Measurements from ENCODE around the gene PPA1. TPM values are rescaled to one million over a fixed set of nuclear protein-coding genes. Genes with fewer than 3 reads are reported as not detected.
"Not testable (repeated sequence)": the region's sequence is repeated elsewhere in the genome, so short reads cannot be mapped to it uniquely, and the experiment has no call there.

Gene PPA1

DNA sequence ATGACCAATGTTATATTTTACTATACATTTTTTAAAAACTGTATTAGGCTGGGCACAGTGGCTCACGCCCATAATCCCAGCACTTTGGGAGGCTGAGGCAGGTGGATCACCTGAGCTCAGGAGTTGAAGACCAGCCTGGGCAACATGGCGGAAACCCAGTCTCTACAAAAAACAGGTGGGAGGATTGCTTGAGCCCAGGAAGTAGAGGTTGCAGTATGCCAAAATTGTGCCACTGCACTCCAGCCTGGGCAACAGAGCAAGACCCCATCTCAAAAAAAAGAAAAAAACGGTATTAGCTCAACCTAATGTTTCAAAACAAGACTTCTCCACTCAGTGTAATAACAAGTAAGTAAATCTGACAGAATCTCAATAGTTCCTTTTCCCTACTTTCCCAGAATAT is 73.9 kb downstream of the PPA1 start:
- not testable (repeated sequence) for H3K9ac ChIP-seq (ENCODE audit: low read depth, low read length, poor library complexity); H4K91ac ChIP-seq (ENCODE audit: low read depth, low read length, poor library complexity); H3K79me1 ChIP-seq (ENCODE audit: low read depth, low read length); DNase-seq (ENCODE audit: low spot score); H3K27me3 ChIP-seq (ENCODE audit: control insufficient read depth in 3 of 3, insufficient read depth in 3 of 3, low read depth in 1 of 3, low read length in 3 of 3); H3K23ac ChIP-seq (ENCODE audit: low read depth, low read length, poor library complexity); H2BK5ac ChIP-seq (ENCODE audit: low read length); H3K4me1 ChIP-seq (ENCODE audit: control insufficient read depth in 2 of 2, insufficient read depth in 1 of 2, low read depth in 1 of 2, low read length in 2 of 2); H2BK12ac ChIP-seq (ENCODE audit: low read length); H4K8ac ChIP-seq (ENCODE audit: low read depth, low read length); H3K4ac ChIP-seq (ENCODE audit: low read length); H3K14ac ChIP-seq (ENCODE audit: low read length); H2BK120ac ChIP-seq (ENCODE audit: low read depth, low read length); H3K9me3 ChIP-seq (replicated peaks in 1 of 2; ENCODE audit: control insufficient read depth in 2 of 2, insufficient read depth in 1 of 2, low read depth in 1 of 2, low read length in 2 of 2); H2AK5ac ChIP-seq (ENCODE audit: low read depth, low read length); H3K18ac ChIP-seq (ENCODE audit: low read length); H3K4me2 ChIP-seq (ENCODE audit: insufficient read depth, low read length, poor library complexity, severe bottlenecking); H2BK15ac ChIP-seq (ENCODE audit: low read length); H3K4me3 ChIP-seq (ENCODE audit: low read length in 2 of 2); H3K27ac ChIP-seq (replicated peaks; ENCODE audit: low read length); H2AFZ ChIP-seq (ENCODE audit: low read length)
- peaks cover 9 to 97% of the 10 kb centered on the region in 2 donors for H3K36me3 ChIP-seq (replicated peaks in 1 of 2; ENCODE audit: control insufficient read depth in 2 of 2, insufficient read depth in 2 of 2, low read length in 2 of 2)
- WGBS, 2 donors (ENCODE audit: extremely low coverage in 2 of 2, insufficient read length in 2 of 2, insufficient replicate concordance in 1 of 2) = no CpG with 5 or more reads among the region's 3 CpGs

DNA sequence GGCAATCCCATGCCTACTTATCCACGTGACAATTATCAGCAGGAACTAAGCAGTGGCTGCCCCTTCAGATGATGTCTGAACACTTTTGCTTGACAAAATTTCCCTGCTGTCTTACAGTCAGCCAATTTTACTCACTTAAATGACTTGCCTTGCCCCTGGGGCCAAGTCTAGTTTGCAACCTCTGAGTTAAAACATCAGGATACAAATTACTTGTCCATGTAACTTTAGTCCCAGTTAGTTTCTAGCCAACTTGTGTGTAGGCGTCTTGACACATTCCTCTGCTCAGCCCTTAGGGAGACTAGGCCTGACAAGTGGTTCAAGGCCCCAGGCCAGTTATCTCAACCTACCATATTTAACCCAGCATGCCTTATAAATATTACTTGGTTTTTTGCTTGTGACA is 75.1 kb downstream of the PPA1 start:
- Histone ChIP-seq H3K4me3 (ENCODE audit: low read length in 2 of 2) (no peak overlapping the region), H3K79me1 (ENCODE audit: low read depth, low read length) (no peaks in the 10 kb centered on the region), H2AK5ac (ENCODE audit: low read depth, low read length) (no peak overlapping the region), H3K23ac (ENCODE audit: low read depth, low read length, poor library complexity) (no peak overlapping the region), H3K36me3 (replicated peaks in 1 of 2; ENCODE audit: control insufficient read depth in 2 of 2, insufficient read depth in 2 of 2, low read length in 2 of 2) (peaks cover 9 to 97% of the 10 kb centered on the region in 2 donors), H3K4me1 (ENCODE audit: control insufficient read depth in 2 of 2, insufficient read depth in 1 of 2, low read depth in 1 of 2, low read length in 2 of 2) (peaks cover 2 to 7% of the 10 kb centered on the region in 2 donors), H4K8ac (ENCODE audit: low read depth, low read length) (no peak overlapping the region), H2BK5ac (ENCODE audit: low read length) (no peak overlapping the region), H2BK12ac (ENCODE audit: low read length) (no peak overlapping the region), H4K91ac (ENCODE audit: low read depth, low read length, poor library complexity) (no peak overlapping the region), H3K9me3 (replicated peaks in 1 of 2; ENCODE audit: control insufficient read depth in 2 of 2, insufficient read depth in 1 of 2, low read depth in 1 of 2, low read length in 2 of 2) (no peaks in the 10 kb centered on the region), H3K18ac (ENCODE audit: low read length) (no peak overlapping the region), H3K27ac (replicated peaks; ENCODE audit: low read length) (no peak overlapping the region), H3K27me3 (ENCODE audit: control insufficient read depth in 3 of 3, insufficient read depth in 3 of 3, low read depth in 1 of 3, low read length in 3 of 3) (no peaks in the 10 kb centered on the region), H3K4ac (ENCODE audit: low read length) (no peak overlapping the region), H2BK15ac (ENCODE audit: low read length) (no peak overlapping the region), H3K14ac (ENCODE audit: low read length) (no peak overlapping the region), H2BK120ac (ENCODE audit: low read depth, low read length) (no peak overlapping the region), H2AFZ (ENCODE audit: low read length) (no peak overlapping the region), H3K9ac (ENCODE audit: low read depth, low read length, poor library complexity) (no peak overlapping the region), H3K4me2 (ENCODE audit: insufficient read depth, low read length, poor library complexity, severe bottlenecking) (no peak overlapping the region)
- WGBS, 2 donors (ENCODE audit: extremely low coverage in 2 of 2, insufficient read length in 2 of 2, insufficient replicate concordance in 1 of 2) = no CpG with 5 or more reads among the region's 2 CpGs
- DNase-seq (ENCODE audit: low spot score) = no peak

DNA sequence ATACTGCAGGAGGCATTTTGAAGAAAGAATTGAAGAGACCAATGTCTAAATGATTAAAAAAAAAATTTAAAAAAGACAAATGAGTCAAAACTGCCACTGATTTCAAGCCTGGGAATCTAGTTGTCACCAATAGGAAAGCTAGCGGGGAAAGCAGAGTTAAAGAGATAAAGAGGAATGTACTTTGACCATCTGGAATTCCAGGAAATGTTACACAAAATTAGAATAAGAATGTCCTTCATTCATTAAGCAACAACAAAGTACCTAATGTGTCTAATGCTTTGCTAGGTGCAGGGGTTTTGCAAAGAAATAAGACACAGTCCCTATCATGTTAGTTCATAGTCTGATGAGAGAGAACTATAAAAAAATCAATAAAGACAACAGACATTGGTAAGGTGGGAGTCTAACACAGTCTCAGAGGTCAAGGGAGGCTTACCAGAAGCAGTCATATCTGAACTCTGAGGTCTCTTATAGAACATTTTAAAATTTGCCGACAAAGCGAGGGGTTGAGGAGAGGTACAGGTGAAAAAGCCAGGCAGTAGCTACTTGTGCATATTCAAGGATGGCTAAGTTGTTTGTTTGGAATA is 77.9 kb downstream of the PPA1 start:
- Histone ChIP-seq H3K79me1 (ENCODE audit: low read depth, low read length) (no peaks in the 10 kb centered on the region), H3K27ac (replicated peaks; ENCODE audit: low read length) (no peak overlapping the region), H2AFZ (ENCODE audit: low read length) (no peak overlapping the region), H3K27me3 (ENCODE audit: control insufficient read depth in 3 of 3, insufficient read depth in 3 of 3, low read depth in 1 of 3, low read length in 3 of 3) (no peaks in the 10 kb centered on the region), H3K9me3 (replicated peaks in 1 of 2; ENCODE audit: control insufficient read depth in 2 of 2, insufficient read depth in 1 of 2, low read depth in 1 of 2, low read length in 2 of 2) (no peaks in the 10 kb centered on the region), H3K23ac (ENCODE audit: low read depth, low read length, poor library complexity) (no peak overlapping the region), H2BK5ac (ENCODE audit: low read length) (no peak overlapping the region), H2BK15ac (ENCODE audit: low read length) (no peak overlapping the region), H4K91ac (ENCODE audit: low read depth, low read length, poor library complexity) (no peak overlapping the region), H3K18ac (ENCODE audit: low read length) (no peak overlapping the region), H3K4ac (ENCODE audit: low read length) (no peak overlapping the region), H3K4me2 (ENCODE audit: insufficient read depth, low read length, poor library complexity, severe bottlenecking) (no peak overlapping the region), H2BK120ac (ENCODE audit: low read depth, low read length) (no peak overlapping the region), H3K36me3 (replicated peaks in 1 of 2; ENCODE audit: control insufficient read depth in 2 of 2, insufficient read depth in 2 of 2, low read length in 2 of 2) (peaks cover 12 to 99% of the 10 kb centered on the region in 2 donors), H3K9ac (ENCODE audit: low read depth, low read length, poor library complexity) (no peak overlapping the region), H3K4me3 (ENCODE audit: low read length in 2 of 2) (no peak overlapping the region), H2BK12ac (ENCODE audit: low read length) (no peak overlapping the region), H2AK5ac (ENCODE audit: low read depth, low read length) (no peak overlapping the region), H3K4me1 (ENCODE audit: control insufficient read depth in 2 of 2, insufficient read depth in 1 of 2, low read depth in 1 of 2, low read length in 2 of 2) (peaks cover 0 to 7% of the 10 kb centered on the region in 2 donors), H4K8ac (ENCODE audit: low read depth, low read length) (no peak overlapping the region), H3K14ac (ENCODE audit: low read length) (no peak overlapping the region)
- DNase-seq (ENCODE audit: low spot score) = no peak
- WGBS, 2 donors (ENCODE audit: extremely low coverage in 2 of 2, insufficient read length in 2 of 2, insufficient replicate concordance in 1 of 2) = no CpG with 5 or more reads among the region's 3 CpGs

Small RNAs within 50 kb of the gene (small RNA-seq; reads per million reads assigned to genes)
- not detected for gene RPS25P9 (ENCODE audit: insufficient read depth)

Measured in neuronal stem cell (in vitro differentiated cells).